Effector memory CD4-positive, alpha-beta T cell (primary cell): Measurements from ENCODE around the gene MATN3.
A peak's percentile ranks its signal among the peaks of the same experiment; 100 is the strongest.

Source experiments
- DNase-seq, 3 donors: peaks; one replicate each; pipeline ENCODE4 v3.0.0-alpha.2; 2020
- H3K27ac ChIP-seq: 2 replicates; pipeline ENCODE4 v1.7.0; 2013; ENCODE audit warnings: mild to moderate bottlenecking, low read length, moderate library complexity; ENCODE audit not compliant: insufficient read depth, poor library complexity, severe bottlenecking
- H3K27me3 ChIP-seq: replicated peaks from 2 replicates; pipeline ENCODE4 v1.7.0; 2013; ENCODE audit warnings: mild to moderate bottlenecking, low read length; ENCODE audit not compliant: insufficient read depth, control insufficient read depth, poor library complexity, severe bottlenecking
- H3K36me3 ChIP-seq: 2 replicates; pipeline ENCODE4 v1.7.0; 2013; ENCODE audit warnings: mild to moderate bottlenecking, low read length, moderate library complexity; ENCODE audit not compliant: control insufficient read depth, insufficient read depth
- H3K4me1 ChIP-seq: 2 replicates; pipeline ENCODE4 v1.7.0; 2013; ENCODE audit warnings: low read length, mild to moderate bottlenecking; ENCODE audit not compliant: control insufficient read depth, insufficient read depth, poor library complexity, severe bottlenecking
- H3K4me3 ChIP-seq: 2 replicates; pipeline ENCODE4 v1.7.0; 2013; ENCODE audit warnings: low read length, low read depth, mild to moderate bottlenecking; ENCODE audit not compliant: insufficient read depth, poor library complexity, severe bottlenecking
- H3K9me3 ChIP-seq: 2 replicates; pipeline ENCODE4 v1.7.0; 2013; ENCODE audit warnings: mild to moderate bottlenecking, low read length, moderate library complexity; ENCODE audit not compliant: control insufficient read depth

MATN3 gene

GRCh38 chr2:19982268-19982667, 30.2 kb downstream of the MATN3 start:
- DNase-seq: no peak
- Histone ChIP-seq H3K4me3 (no peak overlapping the region), H3K36me3 (no peaks in the 10 kb centered on the region), H3K27ac (no peak overlapping the region), H3K27me3 (no peaks in the 10 kb centered on the region), H3K4me1 (no peaks in the 10 kb centered on the region), H3K9me3 (no peaks in the 10 kb centered on the region)

GRCh38 chr2:19979932-19980331, 32.5 kb downstream of the MATN3 start:
- Histone ChIP-seq H3K27me3 (no peaks in the 10 kb centered on the region), H3K9me3 (no peaks in the 10 kb centered on the region), H3K36me3 (no peaks in the 10 kb centered on the region), H3K4me1 (no peaks in the 10 kb centered on the region), H3K4me3 (no peak overlapping the region), H3K27ac (no peak overlapping the region)
- no peak for DNase-seq

- Histone ChIP-seq H3K36me3 (peaks cover 4% of the 10 kb centered on the region), H3K4me3 (no peak overlapping the region), H3K4me1 (no peaks in the 10 kb centered on the region), H3K27ac (no peak overlapping the region), H3K27me3 (no peaks in the 10 kb centered on the region), H3K9me3 (no peaks in the 10 kb centered on the region)
- DNase-seq: no peak
Measured at GRCh38 chr2:19973466-19973865, 39.0 kb downstream of the MATN3 start.

GRCh38 chr2:19971691-19972090, 40.8 kb downstream of the MATN3 start:
- H3K9me3 ChIP-seq: no peaks in the 10 kb centered on the region
- no peak overlapping the region for H3K27ac ChIP-seq
- H3K4me1 ChIP-seq: no peaks in the 10 kb centered on the region
- H3K27me3 ChIP-seq: no peaks in the 10 kb centered on the region
- peaks cover 7% of the 10 kb centered on the region for H3K36me3 ChIP-seq
- no peak for DNase-seq
- no peak overlapping the region for H3K4me3 ChIP-seq

GRCh38 chr2:19963386-19963785, 49.1 kb downstream of the MATN3 start:
- no peak for DNase-seq
- H3K27ac ChIP-seq: no peak overlapping the region
- no peaks in the 10 kb centered on the region for H3K27me3 ChIP-seq
- no peaks in the 10 kb centered on the region for H3K9me3 ChIP-seq
- no peaks in the 10 kb centered on the region for H3K4me1 ChIP-seq
- no peak overlapping the region for H3K4me3 ChIP-seq
- peaks cover 8% of the 10 kb centered on the region for H3K36me3 ChIP-seq

- no peaks in the 10 kb centered on the region for H3K27me3 ChIP-seq
- no peak overlapping the region for H3K4me3 ChIP-seq
- peak in 2 of 3 donors; percentile 6 to 34 for DNase-seq
- H3K9me3 ChIP-seq: no peaks in the 10 kb centered on the region
- no peaks in the 10 kb centered on the region for H3K4me1 ChIP-seq
- H3K27ac ChIP-seq: no peak overlapping the region
- no peaks in the 10 kb centered on the region for H3K36me3 ChIP-seq
Measured at GRCh38 chr2:19955544-19956422, 56.7 kb downstream of the MATN3 start.

- Histone ChIP-seq H3K27me3 (no peaks in the 10 kb centered on the region), H3K9me3 (no peaks in the 10 kb centered on the region), H3K4me1 (no peaks in the 10 kb centered on the region), H3K4me3 (no peak overlapping the region), H3K36me3 (no peaks in the 10 kb centered on the region), H3K27ac (no peak overlapping the region)
- no peak for DNase-seq
Measured at GRCh38 chr2:19949071-19949470, 63.4 kb downstream of the MATN3 start.

- Histone ChIP-seq H3K36me3 (no peaks in the 10 kb centered on the region), H3K27ac (no peak overlapping the region), H3K9me3 (no peaks in the 10 kb centered on the region), H3K4me3 (no peak overlapping the region), H3K4me1 (no peaks in the 10 kb centered on the region), H3K27me3 (no peaks in the 10 kb centered on the region)
- DNase-seq: no peak
Measured at GRCh38 chr2:19947184-19947940, 65.1 kb downstream of the MATN3 start.

GRCh38 chr2:19944205-19944845, 68.1 kb downstream of the MATN3 start:
- Histone ChIP-seq H3K4me1 (no peaks in the 10 kb centered on the region), H3K4me3 (no peak overlapping the region), H3K27me3 (no peaks in the 10 kb centered on the region), H3K9me3 (no peaks in the 10 kb centered on the region), H3K36me3 (no peaks in the 10 kb centered on the region), H3K27ac (no peak overlapping the region)
- no peak for DNase-seq

- Histone ChIP-seq H3K4me3 (no peak overlapping the region), H3K9me3 (no peaks in the 10 kb centered on the region), H3K27me3 (no peaks in the 10 kb centered on the region), H3K36me3 (no peaks in the 10 kb centered on the region), H3K4me1 (no peaks in the 10 kb centered on the region), H3K27ac (no peak overlapping the region)
- no peak for DNase-seq
Measured at GRCh38 chr2:19943189-19943588, 69.3 kb downstream of the MATN3 start.
